GM20431 (cell line): ENCODE results near the gene TTC3.

Experiments
- in situ Hi-C: fragments of 300-500 bp; cut with MseI, MboI; formaldehyde crosslinking; loops from one replicate; pipeline ENCODE4 v1.15.0; 2020; ENCODE audit warnings: low sequenced_read_pairs; ENCODE audit not compliant: unreplicated experiment

The TTC3 gene

GRCh38 chr21:37058261-37058660 lies 14.8 kb upstream of the TTC3 start:
- in situ Hi-C loops: no loop called here

GRCh38 chr21:37059181-37059580 lies 13.9 kb upstream of the TTC3 start:
- in situ Hi-C loops: no loop called here

GRCh38 chr21:37060296-37060695 lies 12.8 kb upstream of the TTC3 start:
- in situ Hi-C loops: no loop called here

DNA sequence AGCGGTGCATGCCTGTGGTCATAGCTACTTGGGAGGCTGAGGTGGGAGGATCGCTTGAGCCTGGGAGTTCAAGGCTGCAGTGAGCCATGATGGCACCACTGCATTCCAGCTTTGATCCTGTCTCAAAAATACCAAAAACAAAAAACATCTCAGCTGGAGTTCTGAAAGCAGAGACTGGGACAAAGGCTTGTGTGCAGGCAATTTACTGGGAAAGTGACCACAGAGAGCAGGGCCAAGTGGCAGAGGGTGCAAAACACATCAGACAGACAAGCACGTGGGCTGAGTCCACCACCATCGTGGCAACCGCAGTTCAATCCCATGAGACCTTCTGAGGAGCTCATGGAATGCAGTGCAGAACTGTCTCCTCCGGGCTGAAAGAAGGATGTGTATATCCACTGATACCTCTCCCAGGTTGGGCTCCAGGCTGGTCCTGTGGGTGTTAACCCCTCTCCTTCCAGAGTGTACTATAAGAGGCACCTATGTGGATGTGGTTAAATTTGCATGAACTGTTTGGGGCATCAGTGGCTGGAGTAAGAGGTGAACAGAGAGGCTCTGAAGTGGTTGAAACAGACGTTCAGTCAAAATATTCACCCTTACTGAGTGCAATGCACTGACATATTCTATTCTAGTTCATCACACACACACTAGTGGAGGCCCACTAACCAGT lies 11.0 kb upstream of the TTC3 start:
- in situ Hi-C loops: no loop called here

- in situ Hi-C loops: no loop called here
Observed at GRCh38 chr21:37062593-37062935, 10.5 kb upstream of the TTC3 start.

DNA sequence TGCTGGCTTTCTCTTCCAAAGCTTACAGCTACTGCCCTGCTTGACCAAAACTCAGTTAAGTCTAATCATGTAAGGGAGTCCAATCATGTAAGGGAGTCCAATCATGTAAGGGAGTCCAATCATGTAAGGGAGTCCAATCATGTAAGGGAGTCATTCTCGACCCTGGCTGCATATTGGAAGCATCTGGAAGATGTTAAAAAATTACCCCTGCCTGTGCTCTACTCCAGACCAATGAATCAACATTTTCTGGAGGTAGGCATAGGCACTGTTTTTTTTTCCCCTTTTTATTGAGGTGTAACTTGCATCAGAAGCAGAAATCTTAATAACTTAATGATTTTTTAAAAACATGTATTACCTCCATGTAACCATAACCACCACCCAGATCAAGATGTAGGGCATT lies 9.6 kb upstream of the TTC3 start:
- in situ Hi-C loops: no loop called here

DNA sequence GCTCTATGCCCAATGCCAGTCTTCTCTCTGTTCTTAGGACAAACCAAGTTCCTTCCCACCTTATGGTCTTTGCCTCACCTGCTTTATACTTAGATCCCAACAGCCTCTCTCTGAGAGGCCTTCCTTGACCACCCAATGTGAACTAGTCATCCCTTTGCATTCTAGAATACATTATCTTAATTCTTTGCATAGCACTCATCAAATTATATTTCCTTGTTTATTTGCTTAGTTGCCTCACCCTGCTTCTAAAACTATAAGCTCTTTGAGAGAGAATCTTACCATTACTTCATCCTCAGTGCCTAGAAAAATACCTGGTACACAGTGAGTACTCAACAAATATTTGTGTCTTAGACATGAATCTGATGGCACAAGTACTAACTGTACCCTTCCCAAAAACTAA lies 8.2 kb upstream of the TTC3 start:
- in situ Hi-C loops: no loop called here

DNA sequence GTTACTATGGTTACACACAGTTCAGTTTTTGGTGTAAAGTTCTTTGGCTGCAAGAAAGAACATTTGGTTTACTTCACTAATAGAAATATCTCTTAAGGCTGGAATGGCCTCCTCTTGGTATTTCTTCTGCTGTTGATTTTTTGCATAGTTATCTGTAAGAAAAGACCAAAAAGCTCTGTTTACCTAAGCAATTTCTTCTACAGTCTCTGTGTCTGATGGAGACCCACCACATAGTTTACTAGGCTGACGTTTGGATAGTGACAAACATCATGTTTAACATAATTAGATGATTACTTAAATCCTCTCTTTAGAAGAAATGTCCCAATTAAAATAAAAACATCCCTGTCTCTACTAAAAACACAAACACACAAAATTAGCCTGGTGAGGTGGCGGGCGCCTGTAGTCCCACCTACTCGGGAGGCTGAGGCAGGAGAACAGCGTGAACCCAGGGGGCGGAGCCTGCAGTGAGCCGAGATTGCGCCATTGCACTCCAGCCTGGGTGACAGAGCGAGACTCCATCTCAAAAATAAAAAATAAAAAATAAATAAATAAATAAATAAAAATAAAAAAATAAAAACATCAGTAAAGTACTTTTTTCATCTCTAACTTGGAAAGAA lies 7.4 kb upstream of the TTC3 start:
- in situ Hi-C loops: no loop called here

DNA sequence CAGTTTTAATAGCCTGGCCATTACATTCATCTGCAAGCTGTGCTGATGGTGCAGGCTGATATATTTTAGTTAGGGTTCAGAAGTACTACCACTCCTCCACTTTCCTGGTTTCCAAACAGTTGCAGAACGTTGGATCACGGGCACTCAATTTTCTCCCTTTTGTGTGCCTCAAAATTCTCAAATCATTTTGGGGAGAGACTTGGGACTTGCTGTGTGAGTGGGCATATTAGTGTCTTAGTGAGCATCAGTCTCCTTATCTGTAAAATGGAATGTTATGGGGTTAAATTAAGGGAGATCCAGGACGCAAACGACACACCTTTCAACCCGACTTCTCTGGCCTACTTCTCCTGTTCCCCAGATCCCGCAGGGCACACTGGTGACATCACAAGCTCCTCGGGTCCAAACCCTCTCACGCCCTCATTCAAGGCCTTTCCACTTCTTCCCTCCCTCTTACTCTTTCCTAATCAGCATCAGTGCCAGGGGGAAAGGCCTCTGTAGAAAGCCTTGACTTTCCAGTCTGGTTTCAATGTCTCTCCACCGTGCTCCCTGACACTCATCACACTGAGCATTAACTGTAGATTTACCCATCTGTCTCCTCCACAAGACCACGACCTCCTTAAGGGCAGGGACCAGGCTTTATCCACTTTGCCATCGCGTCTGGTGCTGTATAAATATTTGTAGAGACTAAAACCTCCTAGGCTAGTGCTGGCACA lies 1.3 kb upstream of the TTC3 start:
- in situ Hi-C loops: no loop called here

DNA sequence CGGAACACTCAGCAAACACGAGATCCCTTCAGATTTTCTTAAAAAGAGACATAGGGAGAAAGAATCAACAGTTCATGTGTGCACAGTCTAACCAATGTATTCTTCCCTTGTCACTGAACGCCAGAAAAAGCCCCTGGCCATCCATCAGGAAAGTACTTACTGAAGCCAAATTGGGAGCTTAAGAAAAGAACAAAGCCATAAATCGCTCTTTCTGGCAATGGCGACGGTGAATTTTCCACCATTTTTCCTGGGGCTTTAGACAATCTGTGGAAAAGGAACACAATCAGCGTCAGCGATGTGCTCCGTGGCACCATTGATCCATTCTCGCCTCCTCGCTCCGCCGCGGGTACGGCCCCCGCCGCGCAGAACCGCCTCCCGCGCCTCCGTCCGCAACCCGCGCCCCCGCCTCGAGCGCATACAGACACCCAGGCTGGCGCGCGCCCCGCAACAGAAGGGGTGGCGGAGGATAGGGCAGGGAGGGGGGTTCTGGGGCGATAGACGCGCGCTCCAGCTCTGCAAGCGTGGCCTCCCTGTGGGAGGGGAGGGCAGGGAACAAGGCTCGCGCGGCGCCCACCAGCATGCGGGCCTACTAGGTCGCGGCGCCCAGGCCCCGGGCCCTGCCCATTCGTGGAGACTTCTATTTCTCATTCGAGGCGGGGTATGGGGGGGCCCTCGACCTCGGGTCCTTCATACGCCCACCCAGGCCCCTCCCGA lies 623 bp upstream of the TTC3 start:
- in situ Hi-C loops: no loop called here

DNA sequence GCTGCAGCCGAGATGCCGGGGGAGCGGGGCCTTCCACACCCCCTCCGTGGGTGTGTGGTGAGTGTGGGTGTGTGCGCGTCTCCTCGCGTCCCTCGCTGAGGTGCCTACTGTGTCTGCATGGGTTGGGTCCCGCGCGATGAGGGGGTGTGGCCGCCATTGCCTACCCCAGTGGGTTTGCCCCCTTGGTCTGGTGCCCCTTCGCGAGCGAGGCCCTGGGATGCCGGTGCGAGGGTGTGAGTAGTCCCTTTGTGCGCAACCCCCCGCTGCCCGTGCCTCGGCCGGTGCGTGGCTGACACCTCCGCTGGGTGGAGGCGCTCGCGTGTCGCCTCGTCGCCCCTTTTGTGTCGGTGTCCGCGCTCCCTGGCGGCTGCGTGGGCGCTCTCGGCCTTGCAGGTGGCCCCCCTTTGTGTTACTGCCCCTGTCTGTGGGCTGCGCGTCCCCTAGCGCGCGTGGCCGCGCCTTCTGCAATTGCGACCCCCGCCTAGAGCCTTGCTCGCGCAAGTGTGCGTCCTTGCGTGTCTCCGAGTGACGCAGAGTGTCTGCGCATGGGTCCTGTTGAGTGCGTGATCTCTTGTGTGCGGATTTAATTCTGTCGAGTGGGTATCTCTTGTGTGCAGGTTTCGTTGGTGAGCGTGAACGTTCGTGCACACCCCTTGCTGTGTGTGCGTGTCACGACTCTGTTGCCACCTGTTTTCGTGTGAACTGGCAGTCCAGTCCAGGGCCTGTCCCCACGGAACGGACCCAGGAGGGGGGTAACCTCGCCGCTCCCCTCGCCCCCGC lies 553 bp downstream of the TTC3 start:
- in situ Hi-C loops: no loop called here

DNA sequence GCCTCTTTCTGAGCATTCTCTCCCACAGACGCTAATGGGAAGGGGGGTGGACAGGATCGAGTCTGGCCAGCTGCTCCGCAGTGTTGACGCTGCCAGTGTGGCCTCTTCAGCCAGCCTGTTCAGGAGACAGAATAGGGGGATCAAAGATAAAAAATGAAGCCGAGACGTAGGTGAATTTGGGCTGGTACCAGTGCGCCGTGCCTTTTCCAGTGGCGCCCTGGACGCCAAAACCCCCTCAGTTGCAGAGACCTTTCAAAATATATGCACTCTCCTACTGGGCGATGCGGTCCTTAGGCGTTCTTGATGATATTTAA lies 1.1 kb downstream of the TTC3 start:
- in situ Hi-C loops: no loop called here

DNA sequence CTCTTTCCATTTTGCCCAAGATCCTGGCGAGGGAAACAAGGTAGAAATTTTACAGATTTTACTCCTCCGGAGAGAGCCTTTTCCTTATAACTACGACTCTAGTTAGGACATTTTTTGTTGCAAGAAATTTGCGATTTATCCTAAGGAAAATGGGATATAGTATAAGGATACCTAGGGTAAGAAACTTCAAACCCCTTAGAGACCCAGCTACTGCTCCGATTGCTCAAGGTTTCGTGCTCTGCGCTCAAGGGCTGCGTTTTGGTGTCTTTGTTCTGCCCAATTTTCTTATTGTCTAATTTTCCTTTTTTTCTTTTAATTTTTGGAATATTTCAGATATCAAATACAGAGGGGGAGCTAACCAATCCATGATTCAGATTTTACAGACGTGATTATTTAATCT lies 1.5 kb downstream of the TTC3 start:
- in situ Hi-C loops: no loop called here

DNA sequence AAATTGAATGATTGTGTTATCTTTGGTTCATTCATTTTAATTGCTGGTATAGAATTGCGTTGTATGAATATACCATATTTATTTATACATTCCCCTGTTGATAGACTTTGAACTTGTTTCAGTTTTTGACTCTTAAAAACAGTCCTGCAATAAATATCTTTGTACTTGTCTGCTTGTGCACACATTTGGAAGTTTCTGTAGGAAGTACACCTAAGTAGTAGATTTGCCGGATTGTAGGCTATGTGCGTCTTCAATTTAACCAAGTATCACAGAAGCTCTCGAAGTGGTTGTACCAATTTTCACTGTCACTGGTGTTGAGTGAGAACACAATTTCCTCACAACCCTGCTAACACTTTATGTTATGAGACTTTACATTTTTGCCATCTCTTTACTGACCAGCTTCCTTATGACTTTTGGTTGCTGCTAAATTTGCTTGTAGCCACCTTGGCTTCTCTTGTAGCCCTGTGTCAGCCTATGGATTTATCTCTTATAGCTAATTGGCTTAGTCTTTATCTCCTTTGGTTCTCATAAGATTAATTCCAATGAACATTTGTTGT lies 2.2 kb downstream of the TTC3 start:
- in situ Hi-C loops: no loop called here

- in situ Hi-C loops: no loop called here
Observed at GRCh38 chr21:37076087-37076850, 3.2 kb downstream of the TTC3 start.

- in situ Hi-C loops: no loop called here
Observed at GRCh38 chr21:37077403-37077802, 4.3 kb downstream of the TTC3 start.

DNA sequence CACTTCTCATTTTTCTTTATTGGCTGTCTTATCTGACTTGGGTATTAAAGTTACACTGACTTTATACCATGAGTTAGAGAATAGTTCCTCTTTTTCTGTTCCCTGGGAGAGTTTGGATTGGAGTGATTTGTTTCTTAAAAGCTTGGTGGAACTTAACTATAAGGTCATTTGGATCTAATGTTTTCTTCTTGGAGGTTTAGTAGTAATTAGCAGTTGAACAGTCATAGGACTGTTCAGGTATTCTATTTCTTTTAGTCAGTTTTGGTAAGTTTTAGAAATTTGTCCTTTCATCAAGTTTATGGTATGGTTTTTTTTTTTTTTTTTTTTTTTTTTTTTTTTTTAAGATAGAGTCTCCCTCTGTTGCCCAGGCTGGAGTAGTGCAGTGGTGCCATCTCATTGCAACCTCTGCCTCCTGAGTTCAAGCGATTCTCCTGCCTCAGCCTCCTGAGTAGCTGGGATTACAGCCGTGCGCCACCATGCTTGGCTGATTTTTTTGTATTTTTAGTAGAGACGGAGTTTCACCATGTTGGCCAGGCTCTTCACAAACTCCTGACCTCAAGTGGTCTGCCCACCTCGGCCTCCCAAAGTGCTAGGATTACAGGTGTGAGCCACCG lies 6.3 kb downstream of the TTC3 start:
- in situ Hi-C loops: no loop called here

DNA sequence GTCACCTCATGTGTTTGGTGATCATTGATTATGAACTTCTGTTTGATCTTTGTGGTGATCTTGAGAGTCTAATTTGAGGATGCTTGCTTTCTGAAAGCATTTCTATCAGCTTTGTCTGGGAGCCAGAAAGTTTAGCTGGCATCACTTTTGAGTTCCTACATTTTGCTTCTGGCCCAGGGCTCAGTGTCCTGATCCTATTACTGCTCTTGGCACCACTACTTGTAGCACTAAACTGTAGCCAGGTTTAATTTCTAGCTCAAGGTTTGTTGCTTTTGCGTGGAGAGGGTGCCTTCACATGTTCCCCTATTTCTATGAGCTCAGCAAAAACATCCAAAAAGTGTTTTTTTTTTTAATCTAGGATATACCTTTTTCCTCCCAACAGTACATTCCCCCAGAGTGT lies 9.3 kb downstream of the TTC3 start:
- in situ Hi-C loops: no loop called here

GRCh38 chr21:37082856-37083528 lies 9.9 kb downstream of the TTC3 start:
- in situ Hi-C loops: no loop called here
